HG03575 (cell line): ENCODE data around the gene PARD3B.
A peak's percentile ranks its signal among the peaks of the same experiment; 100 is the strongest.

ENCODE experiments used
- ATAC-seq: cut with Tn5 transposase; IDR thresholded peaks from one replicate; pipeline ENCODE4 v1.9.1; 2021; ENCODE audit not compliant: unreplicated experiment, insufficient number of reproducible peaks, low FRiP score; ENCODE audit errors: extremely low read depth

PARD3B gene

GRCh38 chr2:205636549-205637319, 1091.5 kb downstream of the PARD3B start:
- ATAC-seq: no peak

GRCh38 chr2:205637320-205637602, 1092.0 kb downstream of the PARD3B start:
- ATAC-seq: no peak

DNA sequence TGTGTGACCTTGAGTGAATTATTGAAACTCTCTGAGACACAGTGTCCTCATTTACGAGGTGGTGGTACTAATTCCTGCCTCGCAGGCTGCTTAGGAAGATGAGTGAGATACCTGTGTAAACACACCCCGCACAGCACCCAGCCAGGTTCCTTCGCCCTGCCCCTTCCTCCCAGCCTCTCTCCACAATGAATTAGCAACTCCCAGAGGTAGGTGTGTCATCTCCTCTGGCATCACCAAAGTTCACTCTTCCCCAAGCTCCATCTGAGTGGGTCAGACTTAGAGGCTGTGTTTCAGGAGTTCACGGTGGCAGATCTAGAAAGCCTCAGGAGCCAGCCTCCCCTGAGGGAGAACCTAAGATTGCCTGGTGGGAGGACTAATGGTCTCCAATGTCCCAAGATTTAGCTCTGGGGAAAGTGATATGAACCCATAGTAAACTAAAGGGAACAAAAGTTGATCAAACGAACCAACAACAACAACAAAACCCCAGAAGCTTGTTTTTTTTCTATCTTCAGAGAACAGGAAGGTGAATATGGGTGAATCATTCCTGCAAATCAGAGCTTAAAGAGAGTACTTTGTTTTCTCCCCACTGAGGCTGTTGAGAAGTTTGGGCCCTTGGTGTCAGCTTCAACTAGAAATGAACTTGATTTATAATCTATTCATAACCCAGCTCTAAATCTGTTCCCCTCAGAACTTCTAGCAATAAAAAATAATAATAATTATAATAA, 1092.7 kb downstream of the PARD3B start:
- ATAC-seq: no peak

- no peak for ATAC-seq
These were observed 1095.4 kb downstream of the PARD3B start for GRCh38 chr2:205640716-205641115.

DNA sequence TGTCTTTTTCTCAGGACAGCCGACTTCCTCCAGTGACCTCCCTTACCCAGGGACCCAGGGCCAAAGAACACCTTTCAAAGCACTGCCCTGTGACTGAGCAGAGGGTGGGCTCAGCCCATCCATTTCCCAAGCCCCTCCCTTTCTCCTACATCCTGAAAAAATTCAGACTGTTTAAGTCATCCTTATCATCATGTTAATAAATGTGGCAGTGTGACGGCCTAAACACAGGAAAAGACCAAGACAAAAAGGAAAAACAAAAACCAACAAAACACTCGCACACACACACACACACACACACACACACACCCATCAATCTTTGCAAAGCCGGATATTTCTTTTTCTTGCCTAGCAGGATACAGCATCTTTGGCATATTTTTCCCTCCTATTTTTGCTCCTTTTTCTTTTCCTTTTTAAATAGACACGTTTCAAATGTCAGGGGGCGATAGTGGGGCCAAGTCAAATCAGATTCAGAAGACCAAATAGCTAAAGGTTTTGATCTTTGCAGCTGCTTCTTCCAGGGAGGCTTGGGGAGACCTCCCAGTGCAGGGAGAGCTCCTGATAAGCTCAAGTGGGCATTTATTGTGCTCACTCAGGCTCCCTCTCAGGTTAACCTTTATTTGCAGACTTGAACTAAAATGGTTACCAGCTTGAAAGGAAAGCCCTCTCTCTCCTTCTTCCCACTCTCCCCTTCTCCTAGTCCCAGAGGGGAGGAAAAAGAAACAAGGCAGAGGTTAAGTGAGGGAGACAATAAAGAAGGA, 1097.5 kb downstream of the PARD3B start:
- ATAC-seq: no peak

- no peak for ATAC-seq
These were observed 1098.2 kb downstream of the PARD3B start for GRCh38 chr2:205643391-205643885.

DNA sequence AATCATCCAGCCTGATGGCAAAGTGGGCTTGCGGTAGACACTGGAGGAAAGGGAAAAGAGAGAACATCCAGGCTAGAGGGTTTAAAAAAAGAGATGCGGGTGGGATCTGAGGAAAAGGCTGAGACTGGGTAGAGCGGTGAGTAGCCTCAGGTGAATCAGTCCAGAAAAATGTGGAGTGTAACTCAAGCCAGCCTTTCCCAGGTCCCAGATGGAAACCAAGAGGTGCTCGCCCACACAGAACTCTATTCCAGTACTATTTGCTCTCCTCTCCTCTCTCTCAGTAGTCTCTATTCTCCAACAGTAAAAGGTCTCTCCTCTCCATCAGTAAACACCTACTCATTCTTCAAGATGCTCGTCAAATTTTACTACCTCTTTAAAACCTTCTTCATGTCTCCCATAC, 1098.7 kb downstream of the PARD3B start:
- ATAC-seq: no peak

- peak; percentile 98 for ATAC-seq
These were observed 1101.4 kb downstream of the PARD3B start for GRCh38 chr2:205646680-205647079.

DNA sequence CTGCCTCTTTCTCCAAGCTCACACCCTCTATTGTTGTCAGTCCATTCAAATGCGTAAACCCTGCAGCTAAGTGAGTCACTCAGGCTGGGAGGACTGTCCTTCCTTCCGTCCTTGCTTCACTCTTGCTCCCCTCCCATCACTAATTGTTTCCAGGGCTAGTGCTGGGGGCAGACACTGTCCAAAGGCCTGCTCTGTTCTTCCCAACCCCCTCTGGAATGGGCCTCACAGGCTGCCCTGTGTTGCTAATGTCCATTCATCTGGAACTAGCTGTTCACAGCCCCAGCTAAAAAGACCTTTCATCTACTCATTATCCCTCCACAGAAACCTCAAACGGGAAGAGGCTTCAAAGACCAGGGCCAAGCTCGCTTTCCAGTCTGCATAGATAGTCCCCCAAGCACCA, 1105.2 kb downstream of the PARD3B start:
- no peak for ATAC-seq

GRCh38 chr2:205650931-205651330, 1105.7 kb downstream of the PARD3B start:
- ATAC-seq: no peak

- ATAC-seq: no peak
These were observed 1106.4 kb downstream of the PARD3B start for GRCh38 chr2:205651719-205652118.

GRCh38 chr2:205654878-205655605, 1109.8 kb downstream of the PARD3B start:
- ATAC-seq: no peak

DNA sequence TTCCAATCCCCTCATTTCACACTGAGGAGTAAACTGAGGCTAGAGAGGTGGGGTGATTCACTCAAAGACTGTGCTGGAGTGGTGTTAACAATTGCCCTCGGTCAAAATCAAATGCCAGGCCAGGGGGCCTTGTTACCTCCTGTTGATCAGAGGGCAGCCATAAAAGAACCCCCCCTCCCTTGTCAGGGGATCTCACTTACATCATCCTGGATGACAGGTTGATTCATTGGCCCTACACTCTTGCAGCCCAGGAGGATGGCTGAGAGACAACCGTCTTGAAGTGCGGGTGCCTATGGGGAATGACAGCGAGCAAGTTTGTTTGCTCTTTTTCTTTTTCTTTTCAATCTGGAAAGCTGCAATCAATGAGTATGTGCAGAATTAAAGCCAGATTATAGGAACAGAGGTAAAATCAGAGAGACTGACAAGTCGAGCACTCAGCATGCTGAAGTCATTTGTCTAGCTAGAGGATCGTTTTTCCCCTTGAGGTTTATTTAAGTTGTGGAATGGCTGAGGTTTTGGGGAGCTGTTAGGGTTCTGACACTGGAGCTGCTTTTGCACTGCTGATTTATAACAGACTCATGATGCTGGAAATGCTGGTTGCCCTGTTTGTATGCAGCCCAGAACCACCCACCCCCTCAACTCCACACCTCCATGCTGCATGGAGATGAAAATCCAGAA, 1110.6 kb downstream of the PARD3B start:
- ATAC-seq: no peak

- no peak for ATAC-seq
These were observed 1111.2 kb downstream of the PARD3B start for GRCh38 chr2:205656461-205656860.

DNA sequence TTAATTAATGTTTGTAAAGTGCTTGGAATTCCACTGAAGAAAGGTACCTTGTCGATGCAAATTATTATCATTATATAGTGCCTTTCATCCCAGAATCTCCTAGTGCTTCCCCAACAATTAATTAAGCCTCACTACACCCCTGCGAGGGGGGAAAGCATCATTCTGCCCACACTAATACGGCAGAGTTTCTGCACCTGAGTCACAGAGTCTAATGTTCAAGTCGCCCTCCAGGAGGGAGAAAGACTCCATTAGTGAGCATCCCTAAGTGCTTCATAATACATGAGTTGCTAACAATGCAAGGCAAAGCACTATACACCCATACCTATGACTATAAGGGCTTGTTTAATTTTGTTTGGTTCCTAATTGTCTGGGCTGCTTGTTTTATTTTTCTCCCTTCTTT, 1111.7 kb downstream of the PARD3B start:
- ATAC-seq: no peak

DNA sequence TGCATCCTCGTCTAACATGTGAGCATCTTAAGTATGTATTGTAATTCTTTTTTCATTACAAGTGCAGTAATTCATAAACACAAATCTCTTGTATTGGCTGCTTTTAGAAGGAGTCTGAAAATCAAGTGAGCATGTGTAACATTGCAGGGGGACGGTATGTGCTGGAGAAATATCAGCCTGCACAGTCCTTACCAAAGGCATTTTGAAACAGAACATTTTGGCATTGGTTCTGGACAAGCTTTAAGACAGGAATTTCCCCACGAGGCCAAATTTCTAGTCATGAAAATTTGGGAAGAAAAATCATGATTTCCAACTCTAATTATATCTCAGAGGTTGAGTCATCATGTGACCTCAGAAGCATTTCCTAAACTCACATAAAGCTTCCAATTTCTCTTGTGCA, 1112.3 kb downstream of the PARD3B start:
- ATAC-seq: no peak

DNA sequence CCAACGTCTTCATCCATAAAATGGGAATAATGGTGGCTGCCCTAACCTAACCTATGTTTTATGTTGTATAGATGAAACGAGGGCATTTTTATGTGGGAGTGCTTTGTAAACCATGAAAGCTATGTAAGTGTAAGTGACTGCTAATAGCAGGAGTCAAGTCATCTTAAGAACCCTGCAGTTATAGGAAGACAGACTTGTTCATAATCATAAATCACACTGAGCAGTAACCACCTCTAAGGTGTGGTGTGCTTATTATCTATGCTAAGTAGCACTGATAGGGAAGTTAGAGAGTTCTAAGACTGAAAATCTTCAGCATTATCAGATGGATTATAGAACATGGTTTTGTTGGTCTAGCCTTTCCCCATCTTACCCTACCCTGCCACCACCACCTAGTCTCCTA, 1112.8 kb downstream of the PARD3B start:
- no peak for ATAC-seq

GRCh38 chr2:205658572-205658971, 1113.3 kb downstream of the PARD3B start:
- ATAC-seq: no peak

DNA sequence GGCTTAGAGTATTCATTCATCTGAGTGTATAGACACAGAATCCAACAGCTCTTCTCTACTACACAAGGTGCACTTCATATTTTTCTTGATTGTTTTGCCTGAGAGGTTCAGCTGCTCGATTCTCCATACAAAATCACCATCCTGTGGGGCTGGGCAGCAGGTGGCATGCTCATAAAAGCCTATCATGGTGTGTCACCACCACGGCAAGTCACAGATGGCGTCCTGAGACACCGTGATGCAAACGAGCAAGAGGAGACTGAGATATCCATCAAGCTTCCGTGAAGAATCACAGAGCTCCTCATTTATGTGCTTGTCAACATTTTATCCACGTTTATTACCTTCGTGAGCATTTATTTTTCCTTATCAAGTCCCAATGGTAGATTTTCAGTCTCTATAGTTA, 1114.6 kb downstream of the PARD3B start:
- ATAC-seq: no peak
